Stimulated activated CD8-positive, alpha-beta memory T cell treated with anti-CD3 and anti-CD28 coated beads, Interleukin-2, amount 100 ng/mL, for 48 hours (primary cell): ENCODE measurements around the gene ACTBL2.
"Not testable (repeated sequence)": the region's sequence is repeated elsewhere in the genome, so short reads cannot be mapped to it uniquely, and the experiment has no call there.

Source experiments
- DNase-seq, 2 donors: peaks; one replicate each; pipeline ENCODE4 v3.0.0-alpha.2; 2020; ENCODE audit warnings: low read depth in 2 of 2

The ACTBL2 gene

GRCh38 chr5:57494104-57495098 lies 11.8 kb upstream of the ACTBL2 start:
- peak; percentile 23 to 24 for DNase-seq

GRCh38 chr5:57493034-57493433 lies 10.4 kb upstream of the ACTBL2 start:
- no peak for DNase-seq

- no peak for DNase-seq
Measured at GRCh38 chr5:57492632-57493031, 10.0 kb upstream of the ACTBL2 start.

GRCh38 chr5:57491369-57491965 lies 8.9 kb upstream of the ACTBL2 start:
- DNase-seq = no peak

GRCh38 chr5:57488215-57488955 lies 5.8 kb upstream of the ACTBL2 start:
- DNase-seq = no peak

- DNase-seq = no peak
Measured at GRCh38 chr5:57486027-57486602, 3.5 kb upstream of the ACTBL2 start.

- no peak for DNase-seq
Measured at GRCh38 chr5:57478826-57479225, 3.8 kb downstream of the ACTBL2 start.

GRCh38 chr5:57476601-57477056 lies 6.0 kb downstream of the ACTBL2 start:
- DNase-seq = no peak

- no peak for DNase-seq
Measured at GRCh38 chr5:57470339-57470738, 12.3 kb downstream of the ACTBL2 start.

- DNase-seq = no peak
Measured at GRCh38 chr5:57468481-57469163, 14.0 kb downstream of the ACTBL2 start.

GRCh38 chr5:57466544-57466943 lies 16.1 kb downstream of the ACTBL2 start:
- DNase-seq = no peak

GRCh38 chr5:57460056-57460455 lies 22.6 kb downstream of the ACTBL2 start:
- not testable (repeated sequence) for DNase-seq

GRCh38 chr5:57458443-57458842 lies 24.2 kb downstream of the ACTBL2 start:
- no peak for DNase-seq

- no peak for DNase-seq
Measured at GRCh38 chr5:57456531-57457135, 26.0 kb downstream of the ACTBL2 start.

- DNase-seq = no peak
Measured at GRCh38 chr5:57455511-57456455, 26.8 kb downstream of the ACTBL2 start.

- no peak for DNase-seq
Measured at GRCh38 chr5:57454896-57455295, 27.7 kb downstream of the ACTBL2 start.

GRCh38 chr5:57453728-57454127 lies 28.9 kb downstream of the ACTBL2 start:
- no peak for DNase-seq

GRCh38 chr5:57452885-57453284 lies 29.7 kb downstream of the ACTBL2 start:
- DNase-seq = no peak

- no peak for DNase-seq
Measured at GRCh38 chr5:57450991-57451876, 31.4 kb downstream of the ACTBL2 start.
